NCI-H2227 (cell line): ENCODE measurements around the gene GPR180.
"Not testable (repeated sequence)": the region's sequence is repeated elsewhere in the genome, so short reads cannot be mapped to it uniquely, and the experiment has no call there.

Experiments
- DNase-seq: peaks from one replicate; lab custom pipeline; 2025; ENCODE audit not compliant: unreplicated experiment; lab: John Stamatoyannopoulos, UW

Gene GPR180

DNA sequence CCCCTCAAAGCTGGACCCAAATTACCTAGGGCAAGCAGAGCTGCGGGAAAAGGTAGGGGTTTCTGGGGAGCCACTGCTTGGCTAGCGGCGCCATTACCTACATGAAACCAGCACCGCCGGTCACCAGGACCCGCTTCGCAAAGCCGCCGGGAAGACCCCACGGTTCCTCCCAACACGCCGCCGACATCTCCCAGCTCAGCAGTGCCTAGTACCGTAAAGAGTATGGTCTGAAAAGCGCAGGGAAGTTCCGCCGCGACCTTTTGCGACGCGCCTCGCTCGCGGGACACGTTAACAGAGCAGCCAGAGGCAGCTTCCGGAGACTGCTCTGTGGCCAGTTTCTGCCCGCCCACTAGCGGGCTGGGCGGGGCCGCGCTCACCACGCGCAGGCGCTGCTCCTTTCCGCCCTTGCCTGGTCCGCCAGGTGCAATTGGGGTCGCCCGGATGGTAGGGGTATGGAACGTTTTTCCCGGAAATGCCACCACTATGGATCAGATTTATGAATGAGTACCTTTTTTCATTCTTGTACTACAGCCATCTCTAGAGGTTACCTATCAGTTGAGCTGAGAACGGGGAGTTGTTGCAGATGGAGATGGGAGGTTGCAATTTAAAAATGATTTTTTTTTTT, 5.6 kb upstream of the GPR180 start, which contains the start of gene TGDS:
Gene TGDS (minus strand): TSS at position 203 of the 625 bp plus-strand sequence. CDS start 16 bp downstream, at position 187.
- DNase-seq: peak; percentile 93

DNA sequence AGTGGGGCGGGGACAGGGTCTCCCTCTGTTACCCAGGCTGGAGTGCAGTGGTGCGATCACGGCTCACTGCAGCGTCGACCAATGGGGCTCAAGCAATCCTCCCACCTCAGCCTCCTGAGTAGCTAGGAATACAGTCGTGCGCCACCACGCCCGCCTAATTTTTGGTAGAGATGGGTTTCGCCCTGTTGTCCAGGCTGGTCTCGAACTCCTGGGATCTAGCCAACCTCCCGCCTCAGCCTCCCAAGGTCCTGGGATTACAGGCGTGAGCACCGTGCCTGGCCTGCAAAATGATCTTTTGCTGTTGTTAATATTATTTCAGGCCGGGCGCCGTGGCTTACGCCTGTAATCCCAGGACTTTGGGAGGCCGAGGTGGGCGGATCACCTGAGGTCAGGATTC, 5.1 kb upstream of the GPR180 start:
- no peak for DNase-seq

- no peak for DNase-seq
Observed at GRCh38 chr13:94598281-94598680, 3.4 kb upstream of the GPR180 start.

DNA sequence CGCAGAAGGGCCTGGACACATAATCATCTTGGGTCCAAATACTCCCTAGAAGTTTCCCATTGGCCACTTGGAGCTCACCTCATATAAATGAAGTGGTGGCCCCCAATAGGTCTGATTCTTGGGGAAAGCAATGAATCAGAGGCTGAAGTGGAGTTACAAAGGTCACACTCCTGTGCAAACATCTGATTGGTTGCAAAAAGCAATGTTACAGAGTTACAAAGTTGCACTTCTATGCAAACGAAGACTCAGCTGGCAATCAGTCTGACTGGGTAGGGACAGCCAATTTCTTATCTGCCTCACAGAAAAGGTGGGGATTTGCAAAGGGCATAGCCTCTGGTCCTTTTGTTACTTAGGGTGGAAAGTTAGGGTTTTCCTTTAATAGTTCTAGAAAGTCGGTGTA, 1.8 kb upstream of the GPR180 start:
- DNase-seq: no peak

DNA sequence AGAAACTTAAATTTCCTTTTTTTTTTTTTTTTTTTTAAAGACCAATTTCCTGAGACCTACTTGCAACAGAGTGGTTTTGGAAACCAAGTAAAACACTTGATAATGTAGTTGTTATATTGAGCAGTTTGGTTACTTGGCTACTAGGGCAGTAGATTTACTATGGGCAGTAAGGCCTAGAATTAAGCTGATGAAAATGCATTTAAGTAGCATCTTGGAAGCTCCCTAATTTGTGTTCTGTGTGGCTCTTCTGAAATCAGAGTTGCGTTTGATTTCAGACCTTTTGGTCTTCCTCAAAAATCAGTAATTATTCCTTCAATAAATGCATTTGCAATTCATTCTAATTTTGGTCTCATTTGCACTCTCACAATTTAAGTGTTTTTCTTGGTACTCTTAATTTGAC, 810 bp downstream of the GPR180 start:
- DNase-seq: no peak

DNA sequence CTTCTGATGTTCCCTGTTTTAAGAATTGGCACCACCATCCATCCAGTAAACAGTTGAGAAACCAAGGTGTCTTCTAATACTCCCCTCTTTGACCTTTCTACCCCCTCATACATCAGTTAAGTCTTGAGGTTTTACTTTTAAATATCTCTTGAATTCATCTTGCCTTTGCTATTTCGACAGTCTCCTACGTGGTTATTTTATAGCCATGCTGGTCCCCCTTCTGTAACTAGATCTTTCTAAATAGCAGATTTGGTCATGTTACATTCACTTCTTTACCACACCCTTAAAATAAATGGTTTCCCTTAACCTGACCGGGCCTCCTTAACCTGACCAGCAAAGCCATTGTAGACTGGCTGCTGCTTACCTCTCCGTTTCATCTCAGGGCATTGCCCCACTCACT, 5.4 kb downstream of the GPR180 start:
- no peak for DNase-seq

GRCh38 chr13:94607939-94608338, 6.3 kb downstream of the GPR180 start:
- no peak for DNase-seq

GRCh38 chr13:94608586-94608985, 6.9 kb downstream of the GPR180 start:
- no peak for DNase-seq

- no peak for DNase-seq
Observed at GRCh38 chr13:94609196-94609595, 7.5 kb downstream of the GPR180 start.

GRCh38 chr13:94610475-94610874, 8.8 kb downstream of the GPR180 start:
- no peak for DNase-seq

GRCh38 chr13:94612050-94612449, 10.4 kb downstream of the GPR180 start:
- no peak for DNase-seq

- no peak for DNase-seq
Observed at GRCh38 chr13:94613051-94613450, 11.4 kb downstream of the GPR180 start.

- DNase-seq: peak; percentile 17
Observed at GRCh38 chr13:94617389-94618000, 15.8 kb downstream of the GPR180 start.

DNA sequence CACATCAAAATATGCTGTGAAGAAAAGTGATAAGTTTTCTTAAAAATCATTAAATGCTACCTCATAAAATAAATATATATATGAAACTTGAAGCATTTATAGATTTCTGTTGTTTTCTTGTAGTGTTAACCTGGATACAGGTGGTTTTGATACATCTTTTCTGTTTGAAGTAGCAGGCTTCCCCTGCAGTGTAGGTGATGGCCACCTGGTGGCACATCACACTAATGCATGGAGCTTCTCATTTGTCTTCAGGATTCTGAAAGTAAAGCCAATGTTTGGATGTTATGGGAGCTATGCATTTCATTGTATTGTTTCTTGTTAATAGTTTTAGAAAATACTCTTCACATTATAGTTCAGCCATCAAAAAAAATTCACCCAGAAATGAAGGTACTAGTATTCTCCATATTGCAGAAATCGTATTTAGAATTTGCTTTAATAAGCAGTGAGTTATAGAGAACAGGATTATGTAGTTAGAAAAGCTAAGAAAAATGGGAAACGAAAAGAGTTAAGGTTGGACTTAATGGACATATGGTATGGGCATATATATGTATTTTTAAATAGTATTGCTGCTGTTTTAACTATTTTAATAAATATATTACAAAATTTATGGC, 18.7 kb downstream of the GPR180 start:
- DNase-seq: peak; percentile 45

- no peak for DNase-seq
Observed at GRCh38 chr13:94622344-94622743, 20.7 kb downstream of the GPR180 start.

GRCh38 chr13:94623316-94623715, 21.7 kb downstream of the GPR180 start:
- DNase-seq: no peak

GRCh38 chr13:94630858-94631257, 29.2 kb downstream of the GPR180 start:
- no peak for DNase-seq

DNA sequence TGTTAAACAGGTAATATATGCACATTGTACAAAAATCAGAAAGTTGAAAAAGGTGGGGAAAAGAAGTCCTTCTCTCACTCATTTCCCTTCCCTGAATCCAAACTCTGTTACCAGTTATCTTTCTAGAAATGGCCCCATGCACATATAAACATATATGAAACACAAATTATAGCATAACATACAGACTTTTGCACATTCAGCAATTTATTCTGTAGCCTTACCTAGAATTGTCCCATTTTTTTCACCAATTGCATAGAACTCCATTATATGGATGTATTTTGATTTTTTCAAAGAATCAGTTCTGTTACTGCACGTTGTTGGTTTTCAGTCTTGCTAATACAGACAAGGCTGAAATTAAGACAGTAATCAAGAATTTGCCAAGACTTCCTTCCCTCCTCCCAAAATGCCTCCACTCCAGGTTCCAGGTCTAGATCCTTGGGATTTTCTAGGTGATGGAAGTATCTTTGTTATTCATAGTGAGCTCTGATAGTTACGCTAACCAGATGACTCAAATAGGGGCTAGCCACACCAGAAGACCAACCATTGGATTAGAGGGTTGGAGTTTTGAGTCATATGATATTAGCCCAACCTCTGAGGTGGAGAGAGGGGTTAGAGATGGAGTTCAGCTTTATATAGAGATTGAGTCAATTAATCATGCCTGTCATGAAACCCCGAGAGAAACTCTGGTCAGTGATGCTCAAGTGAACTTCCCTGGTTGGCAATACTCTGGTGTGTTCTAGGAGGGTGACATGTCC, 30.7 kb downstream of the GPR180 start:
- no peak for DNase-seq

GRCh38 chr13:94636096-94636495, 34.4 kb downstream of the GPR180 start:
- DNase-seq: not testable (repeated sequence)

- DNase-seq: no peak
Observed at GRCh38 chr13:94636942-94637578, 35.4 kb downstream of the GPR180 start.

DNA sequence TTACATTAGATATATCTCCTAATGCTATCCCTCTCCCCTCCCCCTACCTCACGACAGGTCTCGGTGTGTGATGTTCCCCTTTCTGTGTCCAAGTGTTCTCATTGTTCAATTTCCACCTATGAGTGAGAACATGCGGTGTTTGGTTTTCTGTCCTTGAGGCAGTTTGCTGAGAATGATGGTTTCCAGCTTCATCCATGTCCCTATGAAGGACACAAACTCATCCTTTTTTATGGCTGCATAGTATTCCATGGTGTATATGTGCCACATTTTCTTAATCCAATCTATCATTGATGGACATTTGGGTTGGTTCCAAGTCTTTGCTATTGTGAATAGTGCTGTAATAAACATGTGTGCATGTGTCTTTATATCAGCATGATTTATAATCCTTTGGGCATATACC, 36.0 kb downstream of the GPR180 start:
- DNase-seq: not testable (repeated sequence)
